ENCODE data around the gene LIMS2.

The LIMS2 gene

GRCh38 chr2:127675331-127676261 is at the start of gene LIMS2:
Gene LIMS2, minus strand, starts transcription at chr2:127675530. Its CDS starts 506 bp downstream, at chr2:127675024.
- Histone ChIP-seq H3K4me3 (ENCODE audit: low read depth, low read length) (peak within 1 kb of the TSS; percentile 41), H3K27ac (ENCODE audit: extremely low read depth, low read depth, low read length) (peak within 1 kb of the TSS; percentile 28; the same call in 1 of the 2 replicates), H3K4me1 (ENCODE audit: control insufficient read depth, insufficient read depth, low read length) (no peaks in the 10 kb centered on the region), H3K9me3 (ENCODE audit: control insufficient read depth, insufficient read depth, low read depth, low read length) (no peaks in the 10 kb centered on the region), H3K36me3 (ENCODE audit: control insufficient read depth in 2 of 2, insufficient read depth in 1 of 2, low read length in 2 of 2) (no peaks in the 10 kb centered on the region)
- ChIA-PET POLR2A (interaction anchor here (0.5 to 2.2 kb wide), 4 partner anchors 26 to 634 kb away, joined by 3 to 12 read pairs (median 4); partner anchors contain the start of genes IWS1 and SFT2D3), CTCF (interaction anchor here (0.5 to 2.3 kb wide), 6 partner anchors 11 to 377 kb away, joined by 3 to 9 read pairs (median 4); no protein-coding TSS in a partner anchor)
- TF ChIP-seq GLIS2 (tag by site-specific recombination; IDR thresholded peaks at IDR 0.05) (peak; percentile 60; the same call in 1 of the 2 replicates), ZNF174 (tag by site-specific recombination; IDR thresholded peaks at IDR 0.05) (no peak), SCRT2 (tag by site-specific recombination; IDR thresholded peaks at IDR 0.05) (no peak), PRDM1 (tag by site-specific recombination; IDR thresholded peaks at IDR 0.05) (no peak), WT1 (tag by site-specific recombination; IDR thresholded peaks at IDR 0.05) (no peak), PRDM6 (tag by site-specific recombination; IDR thresholded peaks at IDR 0.05) (no peak), ZBTB17 (tag by site-specific recombination; IDR thresholded peaks at IDR 0.05) (0 out of 2 replicates have a peak, but pooled peaks have one; percentile 24), ZNF660 (tag by site-specific recombination; IDR thresholded peaks at IDR 0.05) (no peak), ZNF677 (tag by site-specific recombination; IDR thresholded peaks at IDR 0.05) (no peak), ZNF629 (tag by site-specific recombination; IDR thresholded peaks at IDR 0.05) (no peak), ZNF169 (tag by site-specific recombination; IDR thresholded peaks at IDR 0.05) (no peak), ZFHX2 (tag by site-specific recombination; conservative IDR thresholded peaks at IDR 0.05) (peak; percentile 39; the same call in 1 of the 2 replicates), ZNF560 (tag by site-specific recombination; IDR thresholded peaks at IDR 0.05; ENCODE audit: borderline replicate concordance) (no peak), TSHZ1 (tag by site-specific recombination; IDR thresholded peaks at IDR 0.05; ENCODE audit: borderline replicate concordance) (no peak), ZNF10 (tag by site-specific recombination; IDR thresholded peaks at IDR 0.05) (no peak), ZNF341 (tag by site-specific recombination; IDR thresholded peaks at IDR 0.05; ENCODE audit: low read depth) (peak; percentile 55), GFI1B (tag by site-specific recombination; IDR thresholded peaks at IDR 0.05) (no peak), ELK4 (IDR thresholded peaks at IDR 0.05; ENCODE audit: borderline replicate concordance, low read depth, low read length) (no peak), ZNF837 (tag by site-specific recombination; IDR thresholded peaks at IDR 0.05) (no peak), ZBTB20 (tag by site-specific recombination; IDR thresholded peaks at IDR 0.05) (peak; percentile 75), ZNF175 (tag by site-specific recombination; IDR thresholded peaks at IDR 0.05) (no peak), SP2 (tag by site-specific recombination; IDR thresholded peaks at IDR 0.05) (peak; percentile 46), ZNF18 (tag by site-specific recombination; IDR thresholded peaks at IDR 0.05) (no peak), ZSCAN18 (tag by site-specific recombination; IDR thresholded peaks at IDR 0.05) (no peak), ZNF394 (tag by site-specific recombination; IDR thresholded peaks at IDR 0.05; ENCODE audit: borderline replicate concordance) (no peak), ZBTB8A (tag by site-specific recombination; IDR thresholded peaks at IDR 0.05) (peak; percentile 74), ZIC2 (tag by site-specific recombination; IDR thresholded peaks at IDR 0.05) (peak; percentile 22; the same call in 1 of the 2 replicates)

Data from HEK293 (cell line).